Measurements from ENCODE around the gene CDH23. TPM values are rescaled to one million over a fixed set of nuclear protein-coding genes. Genes with fewer than 3 reads are reported as not detected.

Gene CDH23
- total and polyA plus RNA-seq, 2 donors (not counting 1 experiment from before 2014, with no cell fraction given), result 0.01 to 0.17 TPM

DNA sequence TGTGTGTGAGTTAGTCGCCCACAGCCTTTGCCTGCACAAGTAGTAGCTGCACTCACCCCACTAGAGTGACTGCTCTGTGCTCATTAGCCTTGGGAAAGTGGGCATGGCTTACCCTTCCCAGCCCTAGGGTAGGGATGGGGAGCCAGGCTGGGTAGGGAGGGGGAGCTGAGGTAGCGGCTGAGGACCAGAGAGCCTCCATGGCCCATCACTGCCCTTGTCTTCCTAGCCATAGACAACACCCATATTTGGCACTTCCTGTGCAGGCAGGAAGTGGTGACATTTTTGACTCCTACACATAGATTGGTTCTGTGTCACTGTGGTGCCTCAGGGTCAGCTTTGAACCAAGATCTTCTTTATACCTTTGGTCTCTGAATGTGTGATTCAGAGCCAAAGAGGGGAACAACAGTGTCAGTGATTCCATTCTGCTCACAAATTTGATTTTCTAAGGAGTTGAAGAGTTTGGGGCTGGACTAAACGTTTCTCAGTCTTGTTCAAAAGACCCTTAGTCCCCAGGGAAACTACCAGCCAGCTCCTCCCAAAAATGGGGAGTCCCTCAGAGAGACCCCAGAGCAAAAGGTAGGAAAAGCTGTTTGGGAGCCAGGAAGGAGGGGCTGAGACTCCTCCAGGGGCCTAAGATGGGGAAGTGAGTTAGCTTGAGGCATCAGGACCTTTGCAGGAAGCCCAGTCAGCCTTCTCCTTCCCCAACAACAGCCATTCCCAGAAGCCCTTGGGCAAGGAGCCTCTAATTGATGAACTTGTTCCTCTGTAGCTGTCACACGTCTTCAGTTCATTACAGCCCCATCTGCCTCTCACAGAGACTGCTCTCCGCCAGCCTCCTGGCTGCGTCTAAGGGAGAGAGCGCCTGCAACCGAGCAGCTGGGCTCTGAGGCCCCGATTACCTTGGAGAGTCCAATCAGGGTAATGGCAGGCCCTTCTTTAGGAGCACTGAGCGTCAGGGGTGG, 135.0 kb downstream of the CDH23 start:
- no peak overlapping the region for H3K9ac ChIP-seq (ENCODE audit: insufficient read depth, low read length)
- H3K79me2 ChIP-seq (ENCODE audit: control insufficient read depth, insufficient read depth, low read length), result no peaks in the 10 kb centered on the region
- H3K27me3 ChIP-seq (ENCODE audit: control insufficient read depth, insufficient read depth, low read length), result no peaks in the 10 kb centered on the region
- H3K4me1 ChIP-seq (ENCODE audit: control insufficient read depth, extremely low read depth, insufficient read depth, low read length), result no peaks in the 10 kb centered on the region
- TF ChIP-seq EZH2 (IDR thresholded peaks at IDR 0.05; ENCODE audit: low read length, missing control alignments), result no peak
- TF ChIP-seq, protein P1, sequence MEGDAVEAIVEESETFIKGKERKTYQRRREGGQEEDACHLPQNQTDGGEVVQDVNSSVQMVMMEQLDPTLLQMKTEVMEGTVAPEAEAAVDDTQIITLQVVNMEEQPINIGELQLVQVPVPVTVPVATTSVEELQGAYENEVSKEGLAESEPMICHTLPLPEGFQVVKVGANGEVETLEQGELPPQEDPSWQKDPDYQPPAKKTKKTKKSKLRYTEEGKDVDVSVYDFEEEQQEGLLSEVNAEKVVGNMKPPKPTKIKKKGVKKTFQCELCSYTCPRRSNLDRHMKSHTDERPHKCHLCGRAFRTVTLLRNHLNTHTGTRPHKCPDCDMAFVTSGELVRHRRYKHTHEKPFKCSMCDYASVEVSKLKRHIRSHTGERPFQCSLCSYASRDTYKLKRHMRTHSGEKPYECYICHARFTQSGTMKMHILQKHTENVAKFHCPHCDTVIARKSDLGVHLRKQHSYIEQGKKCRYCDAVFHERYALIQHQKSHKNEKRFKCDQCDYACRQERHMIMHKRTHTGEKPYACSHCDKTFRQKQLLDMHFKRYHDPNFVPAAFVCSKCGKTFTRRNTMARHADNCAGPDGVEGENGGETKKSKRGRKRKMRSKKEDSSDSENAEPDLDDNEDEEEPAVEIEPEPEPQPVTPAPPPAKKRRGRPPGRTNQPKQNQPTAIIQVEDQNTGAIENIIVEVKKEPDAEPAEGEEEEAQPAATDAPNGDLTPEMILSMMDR (conservative IDR thresholded peaks at IDR 0.05 in 1 of 2, IDR thresholded peaks at IDR 0.05 in 1 of 2; ENCODE audit: low read depth in 1 of 2, low read length in 2 of 2), result no peak
- H2AFZ ChIP-seq (ENCODE audit: low read length), result no peak overlapping the region
- no peaks in the 10 kb centered on the region for H4K20me1 ChIP-seq (ENCODE audit: control insufficient read depth, extremely low read depth, insufficient read depth, low read length)
- no peak overlapping the region for H3K4me2 ChIP-seq (ENCODE audit: extremely low read depth, insufficient read depth, low read length)
- no peaks in the 10 kb centered on the region for H3K9me3 ChIP-seq (ENCODE audit: control insufficient read depth, insufficient read depth, low read depth, low read length)
- no peak overlapping the region for H3K27ac ChIP-seq (ENCODE audit: insufficient read depth, low read length)
- H3K36me3 ChIP-seq (ENCODE audit: control insufficient read depth, insufficient read depth, low read length), result no peaks in the 10 kb centered on the region
- H3K4me3 ChIP-seq (replicated peaks in 1 of 4; ENCODE audit: control extremely low read depth in 1 of 4, insufficient read depth in 1 of 4, low read depth in 3 of 4, low read length in 4 of 4), result no peak overlapping the region
- no peak for DNase-seq (ENCODE audit: low read depth in 2 of 2)

DNA sequence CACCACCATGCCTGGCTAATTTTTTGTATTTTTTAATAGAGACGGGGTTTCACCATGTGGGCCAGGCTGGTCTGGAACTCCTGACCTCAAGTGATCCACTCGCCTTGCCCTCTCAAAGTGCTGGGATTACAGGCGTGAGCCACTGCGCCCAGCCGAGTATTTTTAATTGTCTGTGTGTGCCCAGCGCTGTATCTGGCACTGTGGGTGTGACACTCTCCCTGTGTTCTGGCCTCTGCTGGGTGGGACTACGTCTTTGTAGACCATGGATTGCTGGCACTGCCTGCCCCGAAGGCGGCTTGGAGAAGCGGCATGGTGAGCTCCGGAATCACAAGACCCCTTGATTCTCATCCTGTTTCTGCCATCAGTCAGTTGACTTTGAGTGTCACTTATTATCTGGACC, 136.2 kb downstream of the CDH23 start:
- TF ChIP-seq, protein P1 (conservative IDR thresholded peaks at IDR 0.05 in 1 of 2, IDR thresholded peaks at IDR 0.05 in 1 of 2; ENCODE audit: low read depth in 1 of 2, low read length in 2 of 2), result no peak
- Histone ChIP-seq H3K9me3 (ENCODE audit: control insufficient read depth, insufficient read depth, low read depth, low read length) (no peaks in the 10 kb centered on the region), H3K27me3 (ENCODE audit: control insufficient read depth, insufficient read depth, low read length) (no peaks in the 10 kb centered on the region), H3K9ac (ENCODE audit: insufficient read depth, low read length) (no peak overlapping the region), H3K36me3 (ENCODE audit: control insufficient read depth, insufficient read depth, low read length) (no peaks in the 10 kb centered on the region), H3K4me1 (ENCODE audit: control insufficient read depth, extremely low read depth, insufficient read depth, low read length) (no peaks in the 10 kb centered on the region), H3K4me2 (ENCODE audit: extremely low read depth, insufficient read depth, low read length) (no peak overlapping the region), H2AFZ (ENCODE audit: low read length) (no peak overlapping the region), H3K27ac (ENCODE audit: insufficient read depth, low read length) (no peak overlapping the region), H3K79me2 (ENCODE audit: control insufficient read depth, insufficient read depth, low read length) (no peaks in the 10 kb centered on the region), H3K4me3 (replicated peaks in 1 of 4; ENCODE audit: control extremely low read depth in 1 of 4, insufficient read depth in 1 of 4, low read depth in 3 of 4, low read length in 4 of 4) (no peak overlapping the region), H4K20me1 (ENCODE audit: control insufficient read depth, extremely low read depth, insufficient read depth, low read length) (no peaks in the 10 kb centered on the region)
- no peak for DNase-seq (ENCODE audit: low read depth in 2 of 2)

DNA sequence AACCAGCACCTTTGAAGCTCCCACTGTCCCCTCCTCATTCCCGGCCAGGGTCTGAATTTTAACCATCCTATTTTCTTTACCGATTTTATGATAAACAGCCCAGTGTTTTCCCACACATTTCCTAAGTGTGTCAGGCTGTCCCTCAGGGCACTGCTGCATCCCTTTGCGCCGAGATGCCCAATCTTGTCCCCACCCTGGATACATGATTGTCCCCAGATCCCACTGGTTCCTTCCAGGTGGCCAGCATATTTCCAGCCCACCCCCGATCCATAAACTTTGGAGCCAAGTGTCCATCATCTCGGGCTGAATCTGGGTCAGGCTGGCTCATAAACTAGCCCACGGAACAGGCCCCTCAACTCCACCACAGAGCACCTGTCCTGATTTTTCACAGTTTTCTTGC, 137.2 kb downstream of the CDH23 start:
- no peak for TF ChIP-seq EZH2 (IDR thresholded peaks at IDR 0.05; ENCODE audit: low read length, missing control alignments)
- TF ChIP-seq, protein P1 (conservative IDR thresholded peaks at IDR 0.05 in 1 of 2, IDR thresholded peaks at IDR 0.05 in 1 of 2; ENCODE audit: low read depth in 1 of 2, low read length in 2 of 2), result no peak
- no peak overlapping the region for H2AFZ ChIP-seq (ENCODE audit: low read length)
- no peaks in the 10 kb centered on the region for H3K4me1 ChIP-seq (ENCODE audit: control insufficient read depth, extremely low read depth, insufficient read depth, low read length)
- H4K20me1 ChIP-seq (ENCODE audit: control insufficient read depth, extremely low read depth, insufficient read depth, low read length), result no peaks in the 10 kb centered on the region
- H3K79me2 ChIP-seq (ENCODE audit: control insufficient read depth, insufficient read depth, low read length), result no peaks in the 10 kb centered on the region
- no peaks in the 10 kb centered on the region for H3K36me3 ChIP-seq (ENCODE audit: control insufficient read depth, insufficient read depth, low read length)
- no peak overlapping the region for H3K27ac ChIP-seq (ENCODE audit: insufficient read depth, low read length)
- H3K27me3 ChIP-seq (ENCODE audit: control insufficient read depth, insufficient read depth, low read length), result no peaks in the 10 kb centered on the region
- no peak overlapping the region for H3K4me2 ChIP-seq (ENCODE audit: extremely low read depth, insufficient read depth, low read length)
- no peaks in the 10 kb centered on the region for H3K9me3 ChIP-seq (ENCODE audit: control insufficient read depth, insufficient read depth, low read depth, low read length)
- H3K4me3 ChIP-seq (replicated peaks in 1 of 4; ENCODE audit: control extremely low read depth in 1 of 4, insufficient read depth in 1 of 4, low read depth in 3 of 4, low read length in 4 of 4), result no peak overlapping the region
- no peak overlapping the region for H3K9ac ChIP-seq (ENCODE audit: insufficient read depth, low read length)
- DNase-seq (ENCODE audit: low read depth in 2 of 2), result no peak

Measured in fibroblast of lung (primary cell).